HFFc6 (cell line): ENCODE data around the gene TTYH2. TPM values are rescaled to one million over a fixed set of nuclear protein-coding genes. Genes with fewer than 3 reads are reported as not detected.

Source experiments
- DNase-seq: peaks from one replicate; pipeline ENCODE4 v3.0.0-alpha.2; 2018
- H3K27ac Mint-ChIP-seq: 2 replicates; pipeline ENCODE4 v1.8.0; 2020; ENCODE audit warnings: mild to moderate bottlenecking, mixed read lengths
- H3K27me3 Mint-ChIP-seq: 2 replicates; pipeline ENCODE4 v1.8.0; 2021; ENCODE audit warnings: mild to moderate bottlenecking, moderate library complexity, mixed read lengths; ENCODE audit not compliant: insufficient read depth
- H3K36me3 Mint-ChIP-seq: 2 replicates; pipeline ENCODE4 v1.8.0; 2021; ENCODE audit warnings: low read depth, mixed read lengths
- H3K4me1 Mint-ChIP-seq: 2 replicates; pipeline ENCODE4 v1.8.0; 2020; ENCODE audit warnings: low read depth, mixed read lengths
- H3K4me3 Mint-ChIP-seq: 2 replicates; pipeline ENCODE4 v1.8.0; 2020; ENCODE audit warnings: mild to moderate bottlenecking, moderate library complexity, mixed read lengths
- H3K9me3 Mint-ChIP-seq: 2 replicates; pipeline ENCODE4 v1.8.0; 2020; ENCODE audit warnings: mild to moderate bottlenecking, mixed read lengths
- CTCF ChIP-seq: fragments of 200-600 bp; sonication (generic); IDR thresholded peaks from 2 replicates; pipeline ENCODE4 v1.5.0; 2021; ENCODE audit warnings: antibody characterized with exemption, mild to moderate bottlenecking
- total RNA-seq, 6 experiments: library from RNA; stranded (reverse); fragmentation: NEBNext Ultra II Directional; extraction: Animal tissue kit (Norgen Biotek cat#: 25700); gene quantifications; 2 replicates in 1 of 6; 3 replicates in 5 of 6; pipeline ENCODE4 v1.2.3, GENCODE V29; 2021

Gene TTYH2
- total RNA-seq, 6 experiments from 2014 or later: 1.2 to 2.7 (median 1.9) TPM

DNA sequence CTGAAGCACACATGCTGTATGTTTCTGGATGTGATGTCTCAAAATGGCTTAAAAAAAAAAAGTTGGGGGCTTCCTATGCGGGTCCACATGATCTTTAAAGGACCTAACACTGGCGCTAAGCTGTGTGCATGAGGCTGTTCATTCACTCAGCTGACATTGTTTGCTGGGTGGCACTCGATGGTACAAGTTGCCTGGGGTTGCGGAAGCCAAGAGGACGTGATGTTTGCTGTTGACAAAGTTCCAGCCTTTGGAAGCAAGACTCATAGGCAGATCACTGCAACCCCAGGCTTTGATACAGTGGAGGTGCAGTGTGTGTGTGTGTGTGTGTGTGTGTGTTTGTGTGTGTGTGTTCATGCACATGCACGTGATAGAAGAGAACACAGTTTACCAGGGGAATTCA is 31.2 kb downstream of the TTYH2 start:
- no peaks in the 10 kb centered on the region for H3K4me1 Mint-ChIP-seq
- TF ChIP-seq CTCF: no peak
- peaks cover 25% of the 10 kb centered on the region for H3K9me3 Mint-ChIP-seq
- H3K27me3 Mint-ChIP-seq: peaks cover 5% of the 10 kb centered on the region; the same call in 1 of the 2 replicates
- H3K27ac Mint-ChIP-seq: no peak overlapping the region
- H3K4me3 Mint-ChIP-seq: no peak overlapping the region
- H3K36me3 Mint-ChIP-seq: peaks cover 9% of the 10 kb centered on the region; the same call in 1 of the 2 replicates
- DNase-seq: no peak

GRCh38 chr17:74245145-74245831 is 31.9 kb downstream of the TTYH2 start:
- DNase-seq: no peak
- Mint-ChIP-seq H3K27me3 (peaks cover 5% of the 10 kb centered on the region; the same call in 1 of the 2 replicates), H3K27ac (no peak overlapping the region), H3K36me3 (peaks cover 9% of the 10 kb centered on the region; the same call in 1 of the 2 replicates), H3K9me3 (peaks cover 25% of the 10 kb centered on the region), H3K4me3 (no peak overlapping the region), H3K4me1 (no peaks in the 10 kb centered on the region)
- no peak for TF ChIP-seq CTCF

DNA sequence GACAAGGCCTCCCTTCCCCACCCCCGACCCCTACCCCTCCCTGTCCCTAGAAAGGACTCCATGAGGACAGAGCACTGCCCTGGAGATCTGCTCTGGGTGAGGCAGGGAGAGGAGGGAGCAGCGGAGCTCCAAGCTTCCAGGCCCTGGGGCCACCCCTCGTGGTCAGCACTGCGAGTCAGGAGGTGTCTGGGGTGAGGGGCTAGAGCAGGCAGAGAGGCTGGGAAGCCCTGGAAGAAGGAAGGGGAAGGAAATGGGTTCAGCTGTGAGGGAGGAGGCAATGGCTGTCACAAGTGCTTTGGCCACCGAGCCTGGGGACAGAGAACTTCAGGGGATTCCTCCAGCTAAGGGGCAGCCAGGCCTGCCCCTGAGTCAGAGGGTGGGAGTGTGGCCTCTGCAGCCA is 32.5 kb downstream of the TTYH2 start:
- no peak for TF ChIP-seq CTCF
- peaks cover 9% of the 10 kb centered on the region; the same call in 1 of the 2 replicates for H3K36me3 Mint-ChIP-seq
- H3K27ac Mint-ChIP-seq: no peak overlapping the region
- H3K27me3 Mint-ChIP-seq: peaks cover 5% of the 10 kb centered on the region; the same call in 1 of the 2 replicates
- H3K9me3 Mint-ChIP-seq: peaks cover 26% of the 10 kb centered on the region
- no peak overlapping the region for H3K4me3 Mint-ChIP-seq
- DNase-seq: no peak
- H3K4me1 Mint-ChIP-seq: no peaks in the 10 kb centered on the region

DNA sequence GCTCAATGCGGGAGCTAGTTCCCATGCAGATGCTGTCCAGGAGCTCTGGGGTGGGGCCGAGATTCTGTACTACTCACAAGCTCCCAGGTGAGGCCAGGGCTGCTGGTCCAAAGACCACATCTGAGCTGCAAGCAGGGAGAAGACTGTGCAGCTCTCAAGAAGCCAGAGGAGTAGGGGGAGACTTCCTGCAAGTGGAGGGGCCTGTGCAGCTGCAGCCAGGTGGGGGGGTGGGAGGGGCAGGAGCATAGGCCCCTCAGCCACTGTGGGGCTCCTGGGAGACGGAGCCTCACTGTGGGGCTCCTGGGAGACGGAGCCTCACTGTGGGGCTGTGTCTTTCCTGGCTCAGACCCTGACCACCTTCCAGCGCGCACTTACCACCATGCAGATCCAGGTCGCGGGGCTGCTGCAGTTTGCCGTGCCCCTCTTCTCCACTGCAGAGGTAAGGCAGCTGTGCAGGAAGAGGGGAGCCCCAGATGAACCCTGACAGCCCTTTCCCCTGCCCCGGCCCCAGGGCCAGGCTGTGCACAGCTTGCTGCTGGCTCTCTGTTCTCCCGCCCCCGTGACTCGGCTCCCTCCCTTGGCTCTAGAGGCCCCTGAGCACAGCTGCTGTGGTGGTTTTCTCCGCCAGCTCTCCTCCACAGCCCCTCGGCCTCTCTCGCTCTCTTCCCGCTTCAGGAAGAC is 36.4 kb downstream of the TTYH2 start:
- Mint-ChIP-seq H3K4me1 (no peaks in the 10 kb centered on the region), H3K27ac (no peak overlapping the region), H3K9me3 (peaks cover 31% of the 10 kb centered on the region), H3K36me3 (peaks cover 9% of the 10 kb centered on the region; the same call in 1 of the 2 replicates), H3K4me3 (no peak overlapping the region), H3K27me3 (peaks cover 3% of the 10 kb centered on the region)
- DNase-seq: no peak
- no peak for TF ChIP-seq CTCF

DNA sequence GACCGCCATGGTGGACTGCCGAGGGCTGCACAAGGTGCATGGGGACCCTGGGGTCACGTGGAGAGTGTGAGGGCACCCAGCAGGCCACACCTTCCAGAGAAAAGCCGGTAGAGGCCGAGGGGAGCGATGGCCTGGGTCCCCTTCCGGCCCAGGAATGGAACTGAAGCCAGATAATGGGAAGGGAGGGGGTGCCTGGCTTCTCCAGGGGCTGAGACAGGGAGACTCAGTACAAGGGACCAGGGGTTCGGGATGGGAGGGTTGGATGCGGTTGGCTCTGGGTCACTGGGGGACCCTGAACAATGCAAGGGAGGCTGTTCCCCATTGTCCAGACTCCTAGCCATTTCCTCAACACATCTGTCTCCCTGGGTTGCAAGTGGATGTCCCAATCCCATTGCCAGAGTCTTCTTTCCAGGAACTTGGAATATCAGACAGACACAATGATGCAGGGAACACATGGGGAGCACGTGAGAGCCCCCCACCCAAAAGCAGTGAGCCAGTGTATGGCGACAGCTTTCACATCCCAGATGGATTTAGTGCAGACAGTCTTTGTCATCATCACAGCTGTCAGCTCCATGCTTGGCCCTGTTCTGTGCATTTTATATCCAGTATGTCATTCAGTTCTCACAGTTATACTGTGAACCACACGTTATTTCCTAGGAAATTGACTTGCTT is 37.1 kb downstream of the TTYH2 start:
- Mint-ChIP-seq H3K4me1 (no peaks in the 10 kb centered on the region), H3K36me3 (peaks cover 9% of the 10 kb centered on the region; the same call in 1 of the 2 replicates), H3K27ac (no peak overlapping the region), H3K4me3 (no peak overlapping the region), H3K27me3 (peaks cover 3% of the 10 kb centered on the region), H3K9me3 (peaks cover 31% of the 10 kb centered on the region)
- TF ChIP-seq CTCF: no peak
- no peak for DNase-seq
